ENCODE measurements around the gene CYP1B1. TPM values are rescaled to one million over a fixed set of nuclear protein-coding genes. Genes with fewer than 3 reads are reported as not detected.

Gene CYP1B1
- 30.4 and 114 TPM in 2 replicates for total RNA-seq

DNA sequence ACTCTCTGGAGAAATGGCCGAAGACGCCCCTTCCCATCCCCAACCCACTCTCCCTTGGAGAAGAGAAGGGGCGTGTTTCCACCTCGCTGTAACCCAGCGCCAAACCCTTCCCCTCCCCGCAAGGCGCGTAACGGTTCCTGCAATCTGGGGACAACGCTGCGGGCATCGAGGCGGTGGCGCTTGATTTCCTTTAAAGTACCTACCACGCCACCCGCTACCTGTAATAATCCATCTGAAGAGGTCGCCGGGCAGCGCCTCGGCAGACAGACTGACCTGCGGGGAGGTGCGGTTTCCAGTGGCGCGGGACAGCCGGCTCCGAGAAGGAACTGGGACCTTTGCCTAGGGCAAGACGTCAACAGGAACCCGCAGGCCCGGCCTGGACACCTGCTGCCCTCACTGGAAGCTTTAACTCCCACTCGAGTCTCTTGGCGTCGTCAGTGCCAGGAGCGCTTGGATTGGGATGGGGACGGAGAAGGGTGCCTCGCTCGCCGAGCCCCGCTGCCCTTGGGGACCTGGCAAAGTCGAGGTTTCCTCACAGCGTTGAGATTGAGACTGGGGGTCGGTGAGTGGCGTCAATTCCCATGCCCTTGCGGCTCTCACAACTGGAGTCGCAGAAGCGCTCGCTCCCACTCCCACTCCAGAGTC is at the start of gene CYP1B1:
CYP1B1 (minus strand) TSS at position 645 of the 645 bp plus-strand sequence. CDS start 763 bp downstream, outside the sequence.

Other genes starting within 250 kb of the CYP1B1 start
- gene RMDN2, start 150.9 kb downstream of the CYP1B1 start, total RNA-seq: 1.4 and 3.7 TPM in 2 replicates

Measured in nasal cavity respiratory epithelium epithelial cell of viscerocranial mucosa (primary cell).